AG04449 (cell line): Measurements from ENCODE around the gene LILRA1.
"Not testable (repeated sequence)": the region's sequence is repeated elsewhere in the genome, so short reads cannot be mapped to it uniquely, and the experiment has no call there.

Experiments used
- CTCF ChIA-PET: fragments of 350-600 bp; formaldehyde crosslinking; extraction: SDS; loops from one replicate; lab custom pipeline; 2021; ENCODE audit warnings: antibody characterized with exemption; lab: Yijun Ruan, JAX
- POLR2A ChIA-PET: fragments of 400-600, 350-600 bp; formaldehyde crosslinking; extraction: SDS; loops from one replicate; lab custom pipeline; 2020; ENCODE audit warnings: antibody characterized with exemption, inconsistent platforms; lab: Yijun Ruan, JAX
- DNase-seq: peaks from one replicate; pipeline ENCODE4 v3.0.0-alpha.2; 2010; ENCODE audit warnings: low read depth, low spot score
- H3K4me3 ChIP-seq: 2 replicates; pipeline ENCODE4 v1.5.1; 2011; ENCODE audit warnings: low read depth, mild to moderate bottlenecking, control low read depth, low read length
- TF ChIP-seq, protein P1 (sequence below): IDR thresholded peaks from one replicate; pipeline ENCODE4 v1.5.1; 2011; ENCODE audit warnings: mild to moderate bottlenecking, moderate library complexity, low read length, control low read depth, inconsistent platforms; ENCODE audit not compliant: insufficient read depth; ENCODE audit errors: missing control alignments

Gene LILRA1

DNA sequence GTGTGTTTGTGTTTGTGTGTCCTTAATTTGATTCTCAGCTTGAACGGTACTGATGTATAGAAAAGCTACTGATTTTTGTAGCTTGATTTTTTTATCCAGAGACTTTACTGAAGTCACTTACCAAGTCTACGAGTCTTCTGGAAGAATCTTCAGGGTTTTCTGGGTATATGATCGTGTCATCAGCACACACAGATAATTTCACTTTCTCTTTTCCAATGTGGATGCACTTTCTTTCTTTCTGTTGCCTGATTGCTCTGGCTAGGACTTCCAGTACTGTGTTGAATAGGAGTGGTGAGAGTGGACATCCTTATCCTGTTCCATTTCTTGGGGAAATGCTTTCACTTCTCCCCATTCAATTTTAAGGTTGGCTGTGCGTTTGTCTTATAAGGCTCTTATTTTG, 29.0 kb downstream of the LILRA1 start:
- no peak overlapping the region for H3K4me3 ChIP-seq
- TF ChIP-seq, protein P1, sequence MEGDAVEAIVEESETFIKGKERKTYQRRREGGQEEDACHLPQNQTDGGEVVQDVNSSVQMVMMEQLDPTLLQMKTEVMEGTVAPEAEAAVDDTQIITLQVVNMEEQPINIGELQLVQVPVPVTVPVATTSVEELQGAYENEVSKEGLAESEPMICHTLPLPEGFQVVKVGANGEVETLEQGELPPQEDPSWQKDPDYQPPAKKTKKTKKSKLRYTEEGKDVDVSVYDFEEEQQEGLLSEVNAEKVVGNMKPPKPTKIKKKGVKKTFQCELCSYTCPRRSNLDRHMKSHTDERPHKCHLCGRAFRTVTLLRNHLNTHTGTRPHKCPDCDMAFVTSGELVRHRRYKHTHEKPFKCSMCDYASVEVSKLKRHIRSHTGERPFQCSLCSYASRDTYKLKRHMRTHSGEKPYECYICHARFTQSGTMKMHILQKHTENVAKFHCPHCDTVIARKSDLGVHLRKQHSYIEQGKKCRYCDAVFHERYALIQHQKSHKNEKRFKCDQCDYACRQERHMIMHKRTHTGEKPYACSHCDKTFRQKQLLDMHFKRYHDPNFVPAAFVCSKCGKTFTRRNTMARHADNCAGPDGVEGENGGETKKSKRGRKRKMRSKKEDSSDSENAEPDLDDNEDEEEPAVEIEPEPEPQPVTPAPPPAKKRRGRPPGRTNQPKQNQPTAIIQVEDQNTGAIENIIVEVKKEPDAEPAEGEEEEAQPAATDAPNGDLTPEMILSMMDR, result no peak
- CTCF ChIA-PET, result no interaction called here
- POLR2A ChIA-PET, result no interaction called here
- DNase-seq, result no peak

DNA sequence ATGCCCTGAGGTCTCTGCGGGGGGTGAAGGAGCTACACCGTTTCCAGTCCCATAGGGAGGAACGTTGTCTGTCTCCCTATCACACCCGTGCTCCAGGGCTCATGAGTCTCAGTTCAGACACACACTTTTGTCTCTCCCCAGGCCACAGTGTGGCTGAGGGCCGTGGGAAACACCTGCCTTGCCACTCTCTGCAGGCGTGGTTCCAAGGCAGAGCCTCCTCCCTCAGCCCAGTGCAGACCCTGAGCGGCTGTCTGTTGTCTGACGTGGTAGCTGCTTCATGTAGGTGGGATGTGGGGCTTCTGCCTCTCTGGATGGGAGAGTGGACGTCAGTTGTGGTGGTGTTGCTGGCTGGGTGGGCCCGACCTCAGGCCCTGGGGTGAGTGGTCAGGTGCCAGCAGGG, 30.8 kb downstream of the LILRA1 start:
- H3K4me3 ChIP-seq, POLR2A ChIA-PET, CTCF ChIA-PET: not testable (repeated sequence)

DNA sequence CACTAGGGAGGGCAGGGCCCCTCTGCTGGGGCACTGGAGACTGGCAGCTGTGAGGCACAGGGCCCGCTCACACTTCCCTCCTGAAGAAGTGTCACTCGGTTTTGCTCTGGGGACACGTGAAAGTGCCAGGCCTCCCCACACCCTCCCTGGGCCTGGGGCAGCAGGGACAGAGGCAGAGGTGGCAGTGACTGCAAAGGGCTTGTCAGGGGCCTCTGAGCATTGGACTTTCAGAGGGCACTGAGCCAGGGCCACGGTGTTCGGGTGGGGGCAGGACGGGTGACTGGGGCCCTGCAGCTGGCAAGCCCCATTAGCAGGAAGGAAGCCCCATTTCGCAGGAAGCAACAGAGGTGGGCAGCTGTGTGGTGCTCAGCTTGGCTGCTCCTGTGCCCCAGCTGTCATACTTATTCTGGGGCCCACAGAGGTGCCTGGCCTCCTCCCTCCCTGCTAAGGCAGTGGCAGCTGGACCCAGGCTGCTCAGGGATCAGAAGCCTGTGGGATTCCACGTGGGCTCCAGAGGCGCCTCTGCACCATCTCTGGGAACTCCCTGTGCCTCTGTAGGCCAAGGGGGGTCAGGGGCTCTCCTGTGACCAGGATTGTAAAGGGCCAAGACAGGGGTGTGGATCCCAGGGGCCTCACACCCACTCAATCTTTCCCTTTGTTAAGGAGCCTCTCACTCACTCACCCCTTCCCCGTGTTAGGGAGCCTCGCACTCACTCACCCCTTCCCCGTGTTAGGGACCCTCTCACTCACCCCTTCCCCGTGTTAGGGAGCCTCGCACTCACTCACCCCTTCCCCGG, 31.7 kb downstream of the LILRA1 start:
- POLR2A ChIA-PET, H3K4me3 ChIP-seq, CTCF ChIA-PET: not testable (repeated sequence)

More for the DNA sequence above, 30.8 kb downstream of the LILRA1 start:
- DNase-seq, result not testable (repeated sequence)

GRCh38 chr19:54626757-54627156, 33.3 kb downstream of the LILRA1 start:
- POLR2A ChIA-PET, result interaction anchor here (0.7 kb wide), 1 partner anchor 89 kb away, joined by 3 read pairs; no protein-coding TSS in a partner anchor
- DNase-seq, result no peak
- H3K4me3 ChIP-seq, result no peak overlapping the region
- TF ChIP-seq, protein P1, result no peak
- CTCF ChIA-PET, result no interaction called here

More for the DNA sequence above, 31.7 kb downstream of the LILRA1 start:
- not testable (repeated sequence) for DNase-seq

GRCh38 chr19:54627912-54628311, 34.5 kb downstream of the LILRA1 start:
- H3K4me3 ChIP-seq, DNase-seq, POLR2A ChIA-PET, CTCF ChIA-PET: not testable (repeated sequence)

- CTCF ChIA-PET, DNase-seq, POLR2A ChIA-PET, H3K4me3 ChIP-seq: not testable (repeated sequence)
Observed at GRCh38 chr19:54630262-54630661, 36.8 kb downstream of the LILRA1 start, which contains the start of gene LILRB1. Gene LILRB1, plus strand, starts transcription at chr19:54630484. Its CDS starts 590 bp downstream, at chr19:54631074.

DNA sequence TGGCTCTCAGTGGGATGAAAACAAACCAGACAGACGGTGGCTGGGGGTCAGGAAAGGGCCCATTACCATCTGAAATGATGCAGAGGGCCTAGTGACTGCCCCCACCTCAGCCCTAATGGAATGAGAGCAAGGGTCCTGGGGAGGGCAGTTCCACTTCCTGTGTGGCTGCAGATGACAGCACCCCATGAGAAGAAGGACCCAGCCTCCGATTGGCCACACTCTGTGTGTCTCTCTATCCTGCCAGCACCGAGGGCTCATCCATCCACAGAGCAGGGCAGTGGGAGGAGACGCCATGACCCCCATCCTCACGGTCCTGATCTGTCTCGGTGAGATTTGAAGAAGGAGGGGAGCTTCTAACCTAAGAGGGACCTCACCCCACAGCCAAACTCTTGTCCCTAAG, 37.4 kb downstream of the LILRA1 start:
- TF ChIP-seq, protein P1, result no peak
- ChIA-PET CTCF (no interaction called here), POLR2A (no interaction called here)
- no peak for DNase-seq
- H3K4me3 ChIP-seq, result no peak overlapping the region

DNA sequence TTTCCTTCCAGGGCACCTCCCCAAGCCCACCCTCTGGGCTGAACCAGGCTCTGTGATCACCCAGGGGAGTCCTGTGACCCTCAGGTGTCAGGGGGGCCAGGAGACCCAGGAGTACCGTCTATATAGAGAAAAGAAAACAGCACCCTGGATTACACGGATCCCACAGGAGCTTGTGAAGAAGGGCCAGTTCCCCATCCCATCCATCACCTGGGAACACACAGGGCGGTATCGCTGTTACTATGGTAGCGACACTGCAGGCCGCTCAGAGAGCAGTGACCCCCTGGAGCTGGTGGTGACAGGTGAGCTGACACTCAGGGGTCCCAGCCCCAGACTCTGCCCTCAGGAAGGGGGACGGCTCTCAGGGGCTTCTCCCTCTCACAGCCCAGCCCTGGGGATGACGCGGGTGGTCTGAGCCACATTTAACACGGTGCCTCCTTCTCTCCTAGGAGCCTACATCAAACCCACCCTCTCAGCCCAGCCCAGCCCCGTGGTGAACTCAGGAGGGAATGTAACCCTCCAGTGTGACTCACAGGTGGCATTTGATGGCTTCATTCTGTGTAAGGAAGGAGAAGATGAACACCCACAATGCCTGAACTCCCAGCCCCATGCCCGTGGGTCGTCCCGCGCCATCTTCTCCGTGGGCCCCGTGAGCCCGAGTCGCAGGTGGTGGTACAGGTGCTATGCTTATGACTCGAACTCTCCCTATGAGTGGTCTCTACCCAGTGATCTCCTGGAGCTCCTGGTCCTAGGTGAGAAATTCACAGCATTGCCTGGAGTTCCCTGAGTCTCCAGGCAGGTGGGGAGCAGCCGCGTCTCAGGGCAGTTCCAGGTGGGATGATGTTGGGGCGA, 38.3 kb downstream of the LILRA1 start:
- CTCF ChIA-PET, DNase-seq, POLR2A ChIA-PET, H3K4me3 ChIP-seq: not testable (repeated sequence)

DNA sequence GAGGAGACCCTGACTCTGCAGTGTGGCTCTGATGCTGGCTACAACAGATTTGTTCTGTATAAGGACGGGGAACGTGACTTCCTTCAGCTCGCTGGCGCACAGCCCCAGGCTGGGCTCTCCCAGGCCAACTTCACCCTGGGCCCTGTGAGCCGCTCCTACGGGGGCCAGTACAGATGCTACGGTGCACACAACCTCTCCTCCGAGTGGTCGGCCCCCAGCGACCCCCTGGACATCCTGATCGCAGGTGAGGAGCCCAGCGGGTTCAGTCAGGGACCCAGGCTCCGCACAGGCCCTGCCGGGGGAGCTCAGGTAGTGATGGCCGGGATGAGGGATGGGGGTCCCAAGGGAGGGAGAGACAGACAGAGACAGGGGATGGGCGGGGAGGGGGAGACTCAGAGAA, 39.1 kb downstream of the LILRA1 start:
- CTCF ChIA-PET, H3K4me3 ChIP-seq, DNase-seq, POLR2A ChIA-PET: not testable (repeated sequence)
